ENCODE measurements around the gene GALNT2.

GALNT2 gene

DNA sequence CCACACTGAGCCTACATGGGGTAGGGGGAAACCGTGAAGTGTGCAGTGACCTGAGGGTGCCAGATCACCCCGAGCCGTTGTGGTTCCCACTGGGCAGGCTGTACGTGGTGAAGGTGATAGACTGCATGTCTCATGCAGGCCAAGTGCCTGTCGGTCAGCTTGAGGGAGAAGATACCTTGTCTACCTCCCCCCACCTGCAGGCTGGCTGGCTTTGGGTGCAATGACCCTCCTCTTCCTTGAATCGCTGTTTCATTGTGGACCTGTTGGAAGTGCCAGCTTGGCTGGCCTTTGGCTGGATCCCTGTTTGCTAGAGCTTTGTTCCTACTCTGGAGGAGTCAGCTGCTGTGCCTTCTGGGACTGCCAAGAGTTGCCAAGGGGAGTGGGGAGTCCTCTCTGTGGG is 92.5 kb downstream of the GALNT2 start:
- no peak for DNase-seq (ENCODE audit: low spot score)
- FAIRE-seq = no peak

DNA sequence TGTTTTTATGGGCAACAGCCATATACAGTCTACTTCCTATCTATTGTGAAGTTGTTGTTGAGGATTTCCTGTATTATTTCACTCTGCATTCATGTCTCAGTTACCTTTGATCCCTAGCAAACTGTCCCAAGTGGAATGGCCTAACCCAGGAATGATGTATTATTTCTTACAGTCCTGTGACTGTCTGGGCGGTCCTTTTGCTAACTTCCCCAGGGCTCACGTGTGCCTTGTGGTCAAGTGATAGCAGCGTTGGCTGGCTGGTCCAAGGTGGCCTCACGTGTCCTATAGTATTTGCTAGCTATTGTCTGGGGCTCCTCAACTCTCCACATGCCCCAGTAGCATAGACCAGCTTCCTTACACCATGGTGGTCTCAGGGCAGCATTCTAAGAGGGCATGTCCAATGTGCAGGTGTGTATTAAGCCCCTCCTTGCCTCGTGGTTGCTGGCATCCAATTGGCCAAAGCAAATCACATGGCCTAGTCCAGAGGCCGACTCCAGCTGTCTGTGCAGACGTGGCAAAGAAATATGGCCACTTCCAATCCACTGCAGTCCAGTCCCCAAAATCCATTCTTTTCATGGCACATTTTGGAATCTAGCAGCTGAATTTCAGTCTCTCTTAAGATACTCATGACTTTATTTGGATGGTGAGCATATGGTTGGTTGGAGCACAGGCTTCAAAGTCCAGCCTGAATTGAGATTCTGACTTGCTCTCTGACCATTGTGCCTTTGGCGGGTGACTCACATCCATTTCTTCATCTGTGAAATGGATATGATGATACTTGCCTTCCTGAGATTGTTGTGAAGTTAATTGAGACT is 94.1 kb downstream of the GALNT2 start:
- DNase-seq (ENCODE audit: low spot score) = no peak

DNA sequence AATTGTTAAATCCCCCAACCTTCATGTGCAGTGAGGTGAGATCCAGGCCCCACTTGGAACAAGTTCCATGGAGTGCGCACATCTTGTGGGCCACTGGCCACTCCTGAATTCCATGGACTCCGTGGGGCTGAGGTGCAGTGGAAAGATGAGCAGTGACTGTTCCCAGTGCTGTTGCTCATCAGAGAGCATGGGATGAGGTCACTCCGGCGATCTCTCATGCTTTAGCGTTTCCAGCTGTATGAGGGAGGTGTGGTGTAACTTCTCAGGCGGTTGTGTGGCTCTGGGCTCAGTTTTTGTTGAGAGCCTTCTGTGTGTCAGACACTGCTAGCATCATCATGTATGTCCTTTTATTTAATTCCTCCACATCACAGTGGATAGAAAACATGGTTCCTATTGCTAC is 96.2 kb downstream of the GALNT2 start:
- no peak for DNase-seq (ENCODE audit: low spot score)
- no peak for FAIRE-seq

More for the DNA sequence above, 94.1 kb downstream of the GALNT2 start:
- FAIRE-seq = no peak

DNA sequence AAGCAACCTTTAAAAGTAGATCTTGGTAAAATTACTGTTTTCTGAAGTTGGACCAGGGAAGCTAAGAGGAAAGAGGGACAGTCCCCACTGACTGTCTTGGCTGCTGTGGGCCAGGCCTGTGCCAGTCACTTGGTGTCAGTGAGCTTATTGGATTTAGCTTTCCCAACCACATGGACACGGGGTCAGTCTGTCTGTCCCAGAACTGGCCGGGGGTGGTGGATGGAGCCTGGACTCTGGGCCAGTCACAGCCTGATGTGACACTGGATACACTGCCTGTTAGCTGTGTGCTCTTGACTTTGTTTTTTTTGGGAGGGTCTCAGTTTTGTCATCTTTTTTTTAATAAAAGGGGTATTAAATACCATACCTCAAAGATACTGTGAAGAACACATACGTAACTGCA is 96.7 kb downstream of the GALNT2 start:
- FAIRE-seq = no peak

DNA sequence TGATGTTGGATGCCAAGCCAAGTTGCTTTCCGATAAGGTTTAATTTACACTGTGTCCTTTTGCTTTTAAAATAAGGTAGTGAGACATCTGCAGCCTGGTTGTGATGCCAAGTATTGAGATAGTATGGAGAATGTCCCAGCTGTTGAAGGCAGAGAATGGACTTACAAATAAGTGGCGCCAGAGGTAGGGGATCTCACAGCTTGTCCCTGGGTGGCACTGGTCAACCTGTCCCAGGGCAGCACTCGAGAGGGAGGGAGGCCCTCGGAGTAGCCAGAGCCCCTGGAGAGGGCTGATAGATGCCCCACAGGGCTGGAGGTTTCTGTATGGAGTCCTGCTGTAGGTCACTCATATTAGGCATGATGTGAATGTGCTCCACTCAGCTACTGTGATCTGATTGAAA is 98.5 kb downstream of the GALNT2 start:
- DNase-seq (ENCODE audit: low spot score) = no peak
- no peak for FAIRE-seq

More for the DNA sequence above, 96.7 kb downstream of the GALNT2 start:
- DNase-seq (ENCODE audit: low spot score) = no peak

DNA sequence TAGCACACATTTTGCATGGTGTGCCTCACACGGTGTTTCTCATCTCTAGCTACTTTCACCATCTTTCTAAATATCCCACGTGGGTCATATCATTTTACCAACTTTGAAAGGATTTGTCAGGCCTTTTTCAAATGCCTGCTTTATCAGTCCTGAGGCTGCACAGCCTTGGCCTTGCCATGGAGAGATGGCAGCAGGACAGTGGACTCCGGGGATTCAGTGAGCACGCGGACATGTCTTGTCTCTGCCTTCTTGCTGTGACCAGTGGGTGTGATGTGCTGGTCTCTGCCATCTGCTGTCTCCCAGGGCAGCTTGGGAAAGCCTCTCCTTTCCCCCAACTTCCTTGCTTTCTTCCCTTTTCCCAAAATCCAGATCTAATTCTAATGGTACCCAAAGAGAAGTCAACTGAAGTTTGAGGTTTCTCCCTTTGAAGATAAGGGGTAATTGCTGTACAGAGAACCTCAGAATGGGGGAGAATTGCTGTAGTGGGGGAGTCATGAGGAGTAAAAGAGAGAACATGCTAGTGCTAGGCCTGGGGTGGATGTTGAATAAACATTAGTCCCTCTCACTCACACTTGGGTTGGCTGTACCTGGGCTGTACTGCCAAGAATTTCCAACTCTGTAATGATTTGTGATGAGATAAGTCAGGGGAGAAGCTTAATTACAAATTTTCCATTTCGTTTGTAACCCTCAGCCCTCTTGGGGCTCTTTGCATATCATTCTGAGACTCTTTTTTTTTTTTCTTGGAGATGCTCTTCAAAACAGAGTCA is 99.5 kb downstream of the GALNT2 start:
- DNase-seq (ENCODE audit: low spot score) = no peak
- no peak for FAIRE-seq

DNA sequence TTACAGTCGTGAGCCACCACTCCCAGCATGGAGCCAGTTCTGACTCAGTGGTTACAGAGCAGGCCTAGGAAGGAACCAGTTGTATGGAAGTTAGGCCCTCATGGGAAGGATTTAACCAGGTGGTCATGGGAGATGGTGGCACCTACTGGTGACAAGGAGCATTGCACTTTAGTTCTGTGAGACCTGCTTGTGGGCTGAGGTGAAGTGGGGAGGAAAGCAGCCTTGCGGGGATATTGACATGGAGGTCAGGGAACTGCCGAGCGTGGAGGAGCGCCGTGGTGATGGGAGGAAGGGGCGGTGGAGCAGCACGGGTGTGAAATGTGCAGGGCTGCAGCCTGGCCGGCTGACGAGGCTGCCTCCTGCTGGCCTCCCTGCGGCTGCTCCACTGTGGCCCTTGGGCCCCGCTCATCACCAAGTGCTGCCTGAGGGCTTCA is 100.4 kb downstream of the GALNT2 start:
- peak; percentile 71 for DNase-seq (ENCODE audit: low spot score)
- no peak for FAIRE-seq

DNA sequence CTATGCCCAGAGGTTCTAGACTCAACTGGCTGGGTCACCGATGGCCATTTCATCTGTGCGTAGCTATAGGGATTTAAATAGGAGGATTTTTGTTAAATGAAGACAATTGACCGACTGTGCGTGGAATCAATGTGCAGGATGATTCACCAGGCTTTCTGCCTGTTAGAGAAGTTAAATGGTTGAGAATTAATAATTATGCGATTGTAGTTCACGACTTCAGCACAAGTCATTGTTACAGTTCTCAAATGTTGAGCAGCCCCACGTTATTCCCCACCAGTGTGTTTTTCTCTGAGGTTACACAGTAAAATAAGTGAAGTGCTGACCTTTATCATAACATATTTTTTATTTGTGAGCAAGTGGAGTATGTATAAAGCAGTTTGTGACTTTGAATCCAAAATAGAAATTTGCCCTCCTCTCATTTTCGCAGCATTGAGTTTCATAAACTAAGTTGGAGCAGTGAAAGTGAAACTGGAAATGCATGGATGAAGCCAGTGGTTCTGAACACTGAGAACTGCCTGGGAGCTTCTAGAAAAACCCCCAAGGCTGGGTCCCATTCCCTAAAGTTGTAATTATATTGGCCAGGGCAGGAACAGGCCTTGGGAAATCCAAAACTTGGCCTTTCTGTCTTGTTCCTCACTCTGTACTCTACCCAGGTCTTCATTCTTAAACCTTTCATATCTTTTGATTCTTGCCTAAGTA is 102.6 kb downstream of the GALNT2 start:
- no peak for DNase-seq (ENCODE audit: low spot score)
- FAIRE-seq = peak; percentile 49

DNA sequence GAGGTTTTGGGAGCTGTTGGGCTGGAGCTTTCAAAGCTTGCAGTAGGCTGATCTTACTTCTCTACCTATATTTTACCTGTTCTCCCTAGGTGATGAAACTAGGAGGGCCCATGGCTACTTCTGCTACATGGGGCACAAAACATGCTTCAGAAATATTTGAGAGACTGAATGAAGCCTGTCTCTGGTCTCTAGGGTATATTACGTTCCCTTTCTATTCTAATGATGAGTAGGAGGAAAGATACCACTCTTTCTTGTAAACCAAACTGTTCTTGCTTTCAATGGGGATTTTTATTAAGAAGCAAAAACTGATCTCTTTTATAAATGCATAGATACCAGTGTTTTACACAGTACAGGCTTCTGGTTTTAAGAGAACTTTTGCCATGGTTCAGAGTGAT is 103.1 kb downstream of the GALNT2 start:
- DNase-seq (ENCODE audit: low spot score) (no peak), FAIRE-seq (no peak)

DNA sequence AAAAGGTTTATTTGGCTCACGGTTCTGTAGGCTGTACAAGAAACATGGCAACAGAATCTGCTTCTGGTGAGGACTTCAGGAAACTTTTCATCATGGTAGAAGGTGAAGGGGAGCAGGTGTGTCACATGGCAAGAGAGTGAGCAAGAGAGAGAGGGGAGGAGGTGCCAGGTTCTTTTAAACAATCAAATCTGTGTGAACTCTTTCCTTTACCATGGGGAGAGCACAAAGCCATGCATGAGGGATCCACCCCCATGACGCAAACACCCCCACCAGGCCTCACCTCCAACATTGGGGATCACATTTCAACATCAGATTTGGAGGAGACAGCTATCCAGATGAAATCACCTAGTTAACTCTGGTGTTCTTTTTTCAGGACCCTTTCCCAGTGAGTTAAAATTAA is 103.6 kb downstream of the GALNT2 start:
- FAIRE-seq (no peak), DNase-seq (ENCODE audit: low spot score) (no peak)

DNA sequence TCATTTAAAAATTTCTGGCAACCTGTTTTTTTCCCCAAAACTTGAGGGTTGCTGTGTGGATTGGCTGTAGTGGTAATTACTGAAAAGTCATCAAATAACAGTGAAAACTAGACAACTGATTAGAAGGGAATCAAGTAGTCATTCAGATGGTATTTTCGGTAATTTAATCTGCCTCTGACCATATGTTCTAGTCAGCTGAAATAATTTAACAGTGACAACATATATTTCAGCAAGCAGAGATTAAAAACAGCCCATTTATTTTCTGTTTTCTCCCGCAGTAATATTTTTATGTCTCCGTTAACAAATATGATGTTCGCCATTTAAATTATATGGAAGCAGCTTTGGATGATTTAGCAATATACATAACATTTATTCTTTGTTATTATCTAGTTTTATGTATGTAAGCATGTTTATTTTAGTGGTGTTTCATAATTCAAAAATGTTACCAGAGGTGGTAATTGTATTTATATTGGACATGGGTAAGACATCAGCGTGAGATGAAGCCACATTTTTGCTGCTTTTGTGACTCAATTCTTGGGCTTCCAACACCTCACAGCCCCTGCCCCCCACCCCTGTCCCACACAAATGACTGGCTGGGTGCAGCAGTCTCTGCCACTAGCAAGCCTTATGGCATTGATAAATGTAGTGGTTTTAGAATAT is 104.4 kb downstream of the GALNT2 start:
- no peak for FAIRE-seq
- DNase-seq (ENCODE audit: low spot score) = no peak

DNA sequence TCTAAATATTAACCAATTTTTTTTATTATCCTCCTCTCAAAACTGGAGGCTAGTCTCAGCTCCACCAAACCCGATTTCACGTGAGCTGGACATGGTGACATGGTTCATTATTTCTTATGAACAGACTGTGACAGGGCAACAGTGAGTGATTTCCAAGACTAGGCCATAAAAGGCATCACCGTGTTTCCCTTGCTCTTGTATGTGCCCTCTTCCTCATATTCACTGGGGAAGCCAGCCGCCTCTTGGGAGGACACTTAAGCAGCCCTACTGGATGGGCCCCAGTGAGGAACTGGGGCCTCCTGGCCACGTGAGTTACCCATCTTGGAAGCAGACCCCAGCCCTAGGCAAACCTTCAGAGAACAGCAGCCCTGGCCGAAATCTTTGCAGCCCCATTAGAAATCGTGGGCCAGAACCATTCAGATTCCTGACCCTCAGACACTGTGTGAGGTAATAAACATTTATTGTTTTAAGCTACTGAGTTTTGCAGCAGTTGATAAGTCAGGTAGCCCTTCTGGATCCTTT is 105.0 kb downstream of the GALNT2 start:
- FAIRE-seq (no peak), DNase-seq (ENCODE audit: low spot score) (no peak)

DNA sequence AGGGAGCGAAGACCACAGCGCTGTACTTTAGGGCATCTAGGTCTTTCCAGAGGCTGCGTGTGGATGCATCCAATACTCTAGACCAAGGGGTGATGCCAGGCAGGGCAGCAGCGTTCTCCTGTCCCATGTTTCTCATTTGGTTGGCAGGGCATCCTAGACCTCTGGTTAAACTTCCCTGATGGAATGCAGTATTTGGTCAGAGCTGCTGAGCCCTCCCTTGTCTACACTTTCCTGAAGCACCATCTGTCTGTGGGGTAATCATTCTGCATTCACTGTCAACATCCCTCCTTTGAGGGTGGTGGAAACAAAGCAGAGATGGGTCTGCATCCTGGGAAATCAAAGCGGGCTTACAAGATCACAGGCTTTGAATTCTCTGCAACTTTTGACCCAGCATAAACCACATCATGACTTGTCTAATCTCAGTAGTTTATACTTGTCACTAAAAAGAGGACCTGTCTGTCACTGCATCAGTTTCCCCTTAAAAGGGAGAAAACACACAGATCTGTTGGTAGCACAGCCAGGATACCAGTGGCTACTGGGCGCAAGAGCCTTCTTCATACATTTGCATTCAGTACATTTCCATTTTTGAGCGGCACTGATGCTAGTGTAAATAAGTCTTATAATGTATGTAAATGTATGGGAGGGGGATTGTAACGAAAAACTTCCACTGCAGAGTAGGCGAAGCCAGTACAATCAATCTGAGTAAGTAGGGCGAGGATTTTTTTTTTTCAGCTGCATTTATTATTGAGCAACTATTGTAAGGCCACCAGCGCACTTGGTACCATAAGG is 106.3 kb downstream of the GALNT2 start:
- no peak for DNase-seq (ENCODE audit: low spot score)

DNA sequence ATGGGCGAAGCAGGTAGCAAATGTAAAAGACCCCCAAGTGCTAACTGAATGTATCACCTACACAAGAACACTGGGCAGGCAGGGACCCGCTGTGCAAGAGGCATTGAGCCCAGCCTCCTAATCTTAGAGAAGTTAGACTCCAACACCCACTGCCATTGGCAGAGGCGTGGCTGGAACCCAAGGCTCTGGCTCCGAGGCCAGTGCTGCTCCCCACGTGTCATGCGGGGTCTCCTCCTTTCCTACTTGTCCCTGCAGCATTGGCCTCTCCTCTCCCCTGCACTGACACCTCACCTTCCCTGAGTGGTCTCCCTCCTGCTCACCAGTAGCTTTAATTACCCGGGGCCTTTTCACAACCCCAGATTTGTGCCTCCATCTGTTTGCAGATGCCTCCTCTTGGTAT is 107.0 kb downstream of the GALNT2 start:
- FAIRE-seq = no peak
- no peak for DNase-seq (ENCODE audit: low spot score)

More for the DNA sequence above, 106.3 kb downstream of the GALNT2 start:
- FAIRE-seq = no peak

DNA sequence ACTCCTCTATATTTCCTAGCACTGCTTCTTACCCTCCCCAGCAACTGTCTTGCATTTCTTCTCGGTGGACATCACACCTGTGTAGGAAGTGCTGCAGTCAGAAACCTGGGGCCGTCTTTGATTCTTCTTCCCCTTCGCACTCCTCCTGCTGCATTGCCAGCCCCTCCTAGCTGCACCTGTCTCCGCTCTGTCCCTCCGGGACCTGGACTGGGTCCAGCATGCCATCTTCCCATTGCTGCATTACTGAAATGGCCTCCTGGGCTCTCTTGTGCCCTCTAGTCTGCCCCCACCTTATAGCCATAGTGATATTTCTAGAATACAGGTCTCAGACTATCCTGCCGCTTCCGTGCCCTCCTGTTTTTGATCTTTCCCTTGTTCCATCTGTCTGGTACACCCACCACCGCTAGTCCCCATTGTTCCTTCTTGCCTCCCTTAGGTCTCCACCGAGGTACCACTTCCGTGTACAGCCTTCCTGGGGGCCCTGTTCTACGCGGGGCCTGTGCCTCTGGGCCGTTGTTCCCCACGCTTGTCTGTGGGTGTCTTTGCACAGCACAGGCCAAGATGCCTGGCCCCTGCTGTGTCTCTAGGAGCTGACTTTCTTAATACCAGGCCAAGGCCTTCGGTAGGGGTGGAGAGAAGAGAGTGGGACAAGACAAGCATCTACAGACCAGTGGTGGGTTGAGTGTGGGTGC is 107.6 kb downstream of the GALNT2 start:
- DNase-seq (ENCODE audit: low spot score) (no peak), FAIRE-seq (no peak)

DNA sequence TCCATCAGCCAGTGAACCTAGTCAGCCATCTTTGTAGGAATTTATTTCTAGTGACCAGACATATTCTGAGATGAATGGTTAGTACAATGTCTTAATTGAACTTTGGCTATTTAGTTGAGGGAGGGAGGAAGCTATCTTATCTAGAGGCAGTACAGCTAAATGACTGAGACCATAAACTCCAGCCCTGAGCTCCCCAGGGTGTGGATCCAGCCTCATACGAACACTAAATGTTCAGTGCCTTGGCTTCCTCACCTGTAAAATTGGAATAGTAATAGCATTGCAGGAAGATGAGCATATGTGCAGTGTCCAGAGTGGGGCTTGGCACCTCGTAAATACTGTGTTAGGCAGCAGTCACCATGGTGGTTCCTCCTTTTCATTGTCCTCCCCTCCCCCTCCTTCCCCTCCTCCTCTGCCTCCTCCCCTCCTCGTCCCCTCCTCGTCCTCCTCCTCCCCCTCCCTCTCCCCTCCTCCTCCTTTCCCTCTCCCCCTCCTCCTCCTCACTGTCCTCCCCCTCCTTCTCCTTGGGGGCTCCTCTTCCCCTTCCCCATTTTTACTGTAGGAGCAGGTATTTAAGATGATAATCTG is 108.2 kb downstream of the GALNT2 start:
- DNase-seq (ENCODE audit: low spot score) = no peak
- no peak for FAIRE-seq

DNA sequence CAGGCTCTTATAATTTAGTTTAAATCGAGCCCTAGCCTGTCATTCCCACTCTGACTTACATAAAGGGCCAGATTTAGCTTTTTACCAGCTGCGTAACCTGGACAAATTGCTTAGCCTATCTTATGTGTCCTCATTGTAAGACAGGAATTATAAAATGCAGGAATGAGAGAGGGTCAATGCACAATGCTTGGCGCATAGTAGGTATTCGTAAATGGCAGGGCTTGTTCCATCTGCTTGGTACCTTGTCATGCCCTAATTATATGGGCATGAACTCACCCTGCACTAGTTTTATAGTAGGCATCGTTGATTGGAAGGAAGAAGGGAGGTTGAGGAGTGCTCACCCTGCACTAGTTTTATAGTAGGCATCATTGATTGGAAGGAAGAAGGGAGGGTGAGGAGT is 108.8 kb downstream of the GALNT2 start:
- DNase-seq (ENCODE audit: low spot score) (no peak), FAIRE-seq (no peak)

DNA sequence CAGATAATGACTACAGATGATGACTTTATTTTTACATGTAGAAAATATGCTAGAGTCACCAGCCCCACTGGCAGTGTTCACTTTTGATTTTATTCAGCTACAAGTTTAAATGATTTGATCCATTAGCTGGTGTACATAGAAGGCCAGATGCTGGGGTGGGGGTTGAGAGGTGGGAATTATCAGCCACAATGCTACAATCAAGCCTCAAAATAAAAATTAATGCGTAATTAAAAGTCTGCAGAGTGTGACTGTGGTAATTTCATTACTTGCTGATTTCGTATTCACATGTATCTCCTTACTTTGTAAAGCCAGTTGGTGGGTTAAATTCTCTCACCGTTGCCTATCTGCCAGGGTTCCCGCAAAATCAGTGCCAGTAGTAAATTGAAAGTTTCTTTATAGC is 109.3 kb downstream of the GALNT2 start:
- FAIRE-seq (no peak), DNase-seq (ENCODE audit: low spot score) (no peak)

DNA sequence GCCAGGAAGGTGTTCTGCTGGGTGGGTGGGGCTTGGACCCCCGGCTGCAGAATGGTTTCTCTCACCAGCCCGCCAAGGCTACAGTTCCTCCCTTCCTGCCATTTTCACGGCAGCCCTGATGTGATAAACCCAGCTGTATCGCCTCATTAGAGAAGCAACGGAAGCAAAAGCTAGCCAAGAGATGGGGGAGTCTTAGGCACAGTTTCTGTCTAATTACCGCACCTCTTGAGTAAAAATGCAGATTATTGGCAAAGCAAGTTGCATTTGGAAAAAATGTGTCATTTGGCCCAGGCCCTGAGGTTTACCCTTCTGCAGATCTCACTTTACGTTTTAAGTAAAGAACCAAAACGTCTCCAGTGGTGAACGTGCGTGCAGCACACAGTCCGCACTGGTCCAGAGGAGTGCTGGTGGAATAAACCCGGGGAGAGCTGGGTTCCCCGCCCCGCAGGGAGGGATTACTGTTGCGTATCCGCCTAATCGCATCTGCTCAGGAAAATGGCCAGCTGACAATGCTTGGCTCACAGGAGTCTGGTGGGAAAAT is 109.9 kb downstream of the GALNT2 start:
- FAIRE-seq (no peak), DNase-seq (ENCODE audit: low spot score) (no peak)
